ENCODE results near the gene MBNL2.

MBNL2 gene

GRCh38 chr13:97435794-97436193 is 213.7 kb downstream of the MBNL2 start:
- H3K27ac ChIP-seq = no peak overlapping the region
- TF ChIP-seq ZFX (IDR thresholded peaks at IDR 0.05) (no peak), CTCF (conservative IDR thresholded peaks at IDR 0.05) (no peak)

GRCh38 chr13:97436845-97437244 is 214.7 kb downstream of the MBNL2 start:
- TF ChIP-seq CTCF (conservative IDR thresholded peaks at IDR 0.05) (no peak), ZFX (IDR thresholded peaks at IDR 0.05) (no peak)
- no peak overlapping the region for H3K27ac ChIP-seq

- TF ChIP-seq ZFX (IDR thresholded peaks at IDR 0.05) = no peak
- no peak for TF ChIP-seq CTCF (conservative IDR thresholded peaks at IDR 0.05)
- no peak overlapping the region for H3K27ac ChIP-seq
Observed at GRCh38 chr13:97437729-97438128, 215.6 kb downstream of the MBNL2 start.

DNA sequence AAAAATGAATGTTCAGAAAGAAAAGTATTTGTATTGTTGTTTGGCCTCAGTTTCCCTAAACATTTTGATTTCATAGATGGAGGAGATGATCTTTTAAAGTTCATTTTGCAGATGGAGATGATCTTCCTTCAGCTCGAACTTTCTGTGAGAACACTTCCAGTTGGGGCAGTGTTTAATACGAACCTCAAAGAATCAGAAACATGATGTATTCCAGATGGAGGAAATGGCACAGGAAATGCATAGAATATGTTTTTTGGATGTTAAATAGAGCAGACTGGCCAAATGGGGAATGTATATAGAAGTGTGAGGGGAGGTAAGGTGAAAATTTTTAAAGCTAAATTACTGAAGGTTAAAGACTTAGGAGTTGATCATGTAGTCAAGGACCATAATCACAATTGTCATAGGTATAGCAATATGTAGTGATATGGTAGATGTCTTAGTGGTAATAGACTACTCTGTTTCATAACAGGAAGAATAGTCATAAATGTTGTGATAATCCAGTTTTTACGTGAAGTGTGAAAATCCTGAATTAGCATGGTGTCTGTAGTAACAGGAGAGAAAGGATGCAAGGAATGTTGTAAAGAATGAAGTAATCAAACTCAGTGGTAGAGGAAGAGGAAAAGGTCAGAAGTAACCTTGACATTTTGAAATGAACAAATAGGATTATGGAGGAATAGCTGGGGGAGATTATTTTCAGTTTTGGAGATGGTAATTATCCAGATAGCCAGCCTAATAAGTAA is 216.9 kb downstream of the MBNL2 start:
- no peak overlapping the region for H3K27ac ChIP-seq
- no peak for TF ChIP-seq ZFX (IDR thresholded peaks at IDR 0.05)
- no peak for TF ChIP-seq CTCF (conservative IDR thresholded peaks at IDR 0.05)

- TF ChIP-seq ZFX (IDR thresholded peaks at IDR 0.05) = no peak
- no peak for TF ChIP-seq CTCF (conservative IDR thresholded peaks at IDR 0.05)
- no peak overlapping the region for H3K27ac ChIP-seq
Observed at GRCh38 chr13:97440598-97441170, 218.6 kb downstream of the MBNL2 start.

- TF ChIP-seq ZFX (IDR thresholded peaks at IDR 0.05) (no peak), CTCF (conservative IDR thresholded peaks at IDR 0.05) (no peak)
- no peak overlapping the region for H3K27ac ChIP-seq
Observed at GRCh38 chr13:97441368-97441767, 219.2 kb downstream of the MBNL2 start.
